Measurements from ENCODE around the gene CNNM1.

- no peak for TF ChIP-seq POLR2A (IDR thresholded peaks at IDR 0.05)
- TF ChIP-seq, protein P1, sequence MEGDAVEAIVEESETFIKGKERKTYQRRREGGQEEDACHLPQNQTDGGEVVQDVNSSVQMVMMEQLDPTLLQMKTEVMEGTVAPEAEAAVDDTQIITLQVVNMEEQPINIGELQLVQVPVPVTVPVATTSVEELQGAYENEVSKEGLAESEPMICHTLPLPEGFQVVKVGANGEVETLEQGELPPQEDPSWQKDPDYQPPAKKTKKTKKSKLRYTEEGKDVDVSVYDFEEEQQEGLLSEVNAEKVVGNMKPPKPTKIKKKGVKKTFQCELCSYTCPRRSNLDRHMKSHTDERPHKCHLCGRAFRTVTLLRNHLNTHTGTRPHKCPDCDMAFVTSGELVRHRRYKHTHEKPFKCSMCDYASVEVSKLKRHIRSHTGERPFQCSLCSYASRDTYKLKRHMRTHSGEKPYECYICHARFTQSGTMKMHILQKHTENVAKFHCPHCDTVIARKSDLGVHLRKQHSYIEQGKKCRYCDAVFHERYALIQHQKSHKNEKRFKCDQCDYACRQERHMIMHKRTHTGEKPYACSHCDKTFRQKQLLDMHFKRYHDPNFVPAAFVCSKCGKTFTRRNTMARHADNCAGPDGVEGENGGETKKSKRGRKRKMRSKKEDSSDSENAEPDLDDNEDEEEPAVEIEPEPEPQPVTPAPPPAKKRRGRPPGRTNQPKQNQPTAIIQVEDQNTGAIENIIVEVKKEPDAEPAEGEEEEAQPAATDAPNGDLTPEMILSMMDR (IDR thresholded peaks at IDR 0.05) = no peak
These were observed 8.7 kb downstream of the CNNM1 start for GRCh38 chr10:99337901-99338300.

Data from lower leg skin (tissue), 3 donors.